ENCODE results near the gene TJP3. TPM values are rescaled to one million over a fixed set of nuclear protein-coding genes. Genes with fewer than 3 reads are reported as not detected.

Gene TJP3, protein sequence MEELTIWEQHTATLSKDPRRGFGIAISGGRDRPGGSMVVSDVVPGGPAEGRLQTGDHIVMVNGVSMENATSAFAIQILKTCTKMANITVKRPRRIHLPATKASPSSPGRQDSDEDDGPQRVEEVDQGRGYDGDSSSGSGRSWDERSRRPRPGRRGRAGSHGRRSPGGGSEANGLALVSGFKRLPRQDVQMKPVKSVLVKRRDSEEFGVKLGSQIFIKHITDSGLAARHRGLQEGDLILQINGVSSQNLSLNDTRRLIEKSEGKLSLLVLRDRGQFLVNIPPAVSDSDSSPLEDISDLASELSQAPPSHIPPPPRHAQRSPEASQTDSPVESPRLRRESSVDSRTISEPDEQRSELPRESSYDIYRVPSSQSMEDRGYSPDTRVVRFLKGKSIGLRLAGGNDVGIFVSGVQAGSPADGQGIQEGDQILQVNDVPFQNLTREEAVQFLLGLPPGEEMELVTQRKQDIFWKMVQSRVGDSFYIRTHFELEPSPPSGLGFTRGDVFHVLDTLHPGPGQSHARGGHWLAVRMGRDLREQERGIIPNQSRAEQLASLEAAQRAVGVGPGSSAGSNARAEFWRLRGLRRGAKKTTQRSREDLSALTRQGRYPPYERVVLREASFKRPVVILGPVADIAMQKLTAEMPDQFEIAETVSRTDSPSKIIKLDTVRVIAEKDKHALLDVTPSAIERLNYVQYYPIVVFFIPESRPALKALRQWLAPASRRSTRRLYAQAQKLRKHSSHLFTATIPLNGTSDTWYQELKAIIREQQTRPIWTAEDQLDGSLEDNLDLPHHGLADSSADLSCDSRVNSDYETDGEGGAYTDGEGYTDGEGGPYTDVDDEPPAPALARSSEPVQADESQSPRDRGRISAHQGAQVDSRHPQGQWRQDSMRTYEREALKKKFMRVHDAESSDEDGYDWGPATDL
- total RNA-seq: 1.4 TPM
- 3.3 TPM for polyA plus RNA-seq
- long read RNA-seq, donor 1: 0 reads
- long read RNA-seq, donor 2: 0 reads
- long read RNA-seq, donor 3: 0 reads
- long read RNA-seq, donor 4, partial matches to known transcripts: 9 of 9 reads
- long read RNA-seq, donor 4, other reads (novel, unspliced or antisense): 0 of 9 reads
- long read RNA-seq, donor 5, partial matches to known transcripts: 0 of 2 reads
- long read RNA-seq, donor 5, other reads (novel, unspliced or antisense): 0 of 2 reads
- long read RNA-seq, donor 6, partial matches to known transcripts: 6 of 13 reads
- long read RNA-seq, donor 6, other reads (novel, unspliced or antisense): 7 of 13 reads
- long read RNA-seq, donor 7: 0 reads
- long read RNA-seq, donor 8: 0 reads
- long read RNA-seq, donor 9: 0 reads
- long read RNA-seq, donor 10: 0 reads

DNA sequence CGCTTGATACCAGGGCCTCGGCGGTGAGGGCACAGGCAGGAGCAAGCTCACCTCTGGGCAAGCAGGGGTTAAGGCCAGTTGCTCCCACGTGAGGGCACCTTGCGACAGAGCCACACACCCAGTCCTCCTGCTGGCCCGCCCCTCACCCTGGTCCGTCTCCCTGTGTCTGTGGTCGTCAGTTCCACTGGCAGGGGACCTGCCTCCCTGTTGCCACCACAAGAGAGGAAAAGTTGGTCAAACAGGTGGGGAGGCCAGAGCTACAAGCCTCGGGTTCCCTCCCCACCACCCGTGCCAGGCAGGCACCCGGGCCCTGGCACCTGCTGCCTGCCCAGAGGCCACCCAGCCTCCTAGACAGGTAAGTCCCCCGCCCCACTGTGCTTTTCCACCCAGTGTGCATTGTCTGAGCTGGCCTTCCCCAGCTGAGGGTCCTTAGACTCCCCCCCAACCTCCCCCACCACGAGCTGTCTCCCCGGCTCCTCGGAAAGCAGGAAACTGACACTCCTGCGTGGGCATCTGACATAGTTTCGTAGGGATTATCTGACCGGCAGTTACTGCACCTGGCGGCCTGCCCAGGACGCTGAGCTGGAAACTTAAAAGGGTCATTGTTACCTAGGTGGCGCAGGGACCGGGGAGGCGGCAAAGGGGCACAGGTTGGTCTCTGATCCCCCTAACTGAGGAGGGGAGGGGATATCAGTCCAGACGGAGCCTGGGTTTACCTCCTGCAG lies at the start of gene TJP3:
Gene TJP3, plus strand, starts transcription at position 178 of the 725 bp plus-strand sequence. CDS start 20,049 bp downstream, outside the sequence.
- DNase-seq (ENCODE audit: low read depth in 6 of 9, low spot score in 9 of 9): no peak
- WGBS: 32% methylated on average over 24 of the region's 24 CpGs
- H3K4me3 ChIP-seq (ENCODE audit: low read length in 2 of 2): no peak within 1 kb of the TSS
- peaks cover 0 to 2% of the 10 kb centered on the region in 2 donors for H3K4me1 ChIP-seq (ENCODE audit: control insufficient read depth in 2 of 2, insufficient read depth in 2 of 2, low read length in 2 of 2)
- no peaks in the 10 kb centered on the region for H3K36me3 ChIP-seq (ENCODE audit: control insufficient read depth in 2 of 2, insufficient read depth in 2 of 2, low read length in 1 of 2)
- no peaks in the 10 kb centered on the region for H3K9me3 ChIP-seq (ENCODE audit: control insufficient read depth in 2 of 2, insufficient read depth in 1 of 2, low read length in 1 of 2)
- H3K27ac ChIP-seq (ENCODE audit: low read depth in 1 of 2, low read length in 1 of 2): no peak within 1 kb of the TSS
- H3K27me3 ChIP-seq (ENCODE audit: control insufficient read depth in 2 of 2, insufficient read depth in 1 of 2, low read length in 1 of 2): peaks cover 0 to 49% of the 10 kb centered on the region in 2 donors

DNA sequence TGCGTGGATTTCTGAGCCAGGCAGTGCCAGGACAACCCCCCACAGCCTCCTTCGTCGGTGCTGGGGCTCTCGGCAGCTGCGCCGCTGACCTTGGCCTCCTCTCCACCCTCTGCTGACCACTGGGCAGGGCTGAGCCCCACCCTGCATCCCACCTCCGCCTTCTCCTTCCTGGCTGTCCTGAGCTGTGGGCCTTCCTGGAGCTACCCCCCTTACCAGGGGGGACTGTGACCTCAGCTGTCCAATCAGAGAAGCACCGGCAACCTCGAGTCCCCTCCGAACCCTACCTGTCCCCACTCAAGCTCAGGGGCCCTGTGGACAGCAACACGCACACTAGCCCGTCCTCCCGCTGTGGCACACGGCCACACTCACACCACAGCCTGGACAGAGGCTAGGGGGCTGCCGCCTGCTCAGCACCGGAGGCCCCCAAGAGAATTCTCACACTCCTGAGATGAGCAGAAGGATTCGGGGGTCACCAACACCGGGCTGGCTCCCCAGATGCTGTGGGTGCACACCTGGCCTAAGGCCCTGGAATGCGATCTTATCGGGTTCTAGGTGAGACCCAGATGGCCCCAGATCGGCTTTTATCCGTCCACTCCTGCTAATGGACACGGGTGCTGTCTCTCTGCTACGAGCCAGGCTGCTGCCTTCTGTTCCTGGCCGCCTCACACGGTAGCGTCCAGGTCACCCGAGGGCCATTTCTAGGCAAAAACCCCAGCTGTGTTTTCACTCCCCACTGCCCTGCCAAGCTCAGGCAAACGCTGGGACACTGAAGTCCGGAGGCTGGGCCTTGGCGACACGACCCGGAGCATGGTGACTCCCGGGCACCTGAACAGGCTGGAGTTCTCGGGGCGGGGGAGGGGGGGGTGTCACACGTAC lies 49.1 kb upstream of the TJP3 start:
- Histone ChIP-seq H3K27ac (ENCODE audit: low read depth in 1 of 2, low read length in 1 of 2) (no peak overlapping the region), H3K4me3 (ENCODE audit: low read length in 2 of 2) (no peak overlapping the region), H3K36me3 (ENCODE audit: control insufficient read depth in 2 of 2, insufficient read depth in 2 of 2, low read length in 1 of 2) (peaks cover 12 to 65% of the 10 kb centered on the region in 2 donors), H3K27me3 (ENCODE audit: control insufficient read depth in 2 of 2, insufficient read depth in 1 of 2, low read length in 1 of 2) (no peaks in the 10 kb centered on the region), H3K9me3 (ENCODE audit: control insufficient read depth in 2 of 2, insufficient read depth in 1 of 2, low read length in 1 of 2) (peaks cover 0 to 3% of the 10 kb centered on the region in 2 donors), H3K4me1 (ENCODE audit: control insufficient read depth in 2 of 2, insufficient read depth in 2 of 2, low read length in 2 of 2) (no peaks in the 10 kb centered on the region)
- no peak for DNase-seq (ENCODE audit: low read depth in 6 of 9, low spot score in 9 of 9)
- WGBS: 98% methylated on average over 37 of the region's 37 CpGs

DNA sequence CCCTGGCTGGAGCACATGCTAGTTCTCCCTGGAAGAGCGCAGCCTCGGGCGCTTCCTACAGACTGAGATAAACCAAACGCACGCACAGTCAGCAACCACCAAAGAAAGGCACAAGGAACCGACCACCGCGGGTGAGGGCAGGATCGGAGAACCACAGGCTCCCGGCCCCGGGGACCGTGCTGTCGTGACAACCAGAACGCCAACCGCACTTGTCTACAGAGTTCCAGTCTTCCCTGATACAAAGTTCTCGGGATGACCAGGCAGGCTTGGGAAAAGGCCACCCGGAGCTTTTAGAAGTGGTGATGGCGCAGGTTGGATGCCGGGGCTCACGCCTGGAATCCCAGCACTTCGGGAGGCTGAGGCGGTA lies 48.5 kb upstream of the TJP3 start:
- H3K9me3 ChIP-seq (ENCODE audit: control insufficient read depth in 2 of 2, insufficient read depth in 1 of 2, low read length in 1 of 2): peaks cover 0 to 3% of the 10 kb centered on the region in 2 donors
- no peaks in the 10 kb centered on the region for H3K27me3 ChIP-seq (ENCODE audit: control insufficient read depth in 2 of 2, insufficient read depth in 1 of 2, low read length in 1 of 2)
- no peak overlapping the region for H3K4me3 ChIP-seq (ENCODE audit: low read length in 2 of 2)
- no peak for DNase-seq (ENCODE audit: low read depth in 6 of 9, low spot score in 9 of 9)
- 94% methylated on average over 22 of the region's 22 CpGs for WGBS
- H3K27ac ChIP-seq (ENCODE audit: low read depth in 1 of 2, low read length in 1 of 2): no peak overlapping the region
- H3K36me3 ChIP-seq (ENCODE audit: control insufficient read depth in 2 of 2, insufficient read depth in 2 of 2, low read length in 1 of 2): peaks cover 18 to 71% of the 10 kb centered on the region in 2 donors
- H3K4me1 ChIP-seq (ENCODE audit: control insufficient read depth in 2 of 2, insufficient read depth in 2 of 2, low read length in 2 of 2): no peaks in the 10 kb centered on the region

DNA sequence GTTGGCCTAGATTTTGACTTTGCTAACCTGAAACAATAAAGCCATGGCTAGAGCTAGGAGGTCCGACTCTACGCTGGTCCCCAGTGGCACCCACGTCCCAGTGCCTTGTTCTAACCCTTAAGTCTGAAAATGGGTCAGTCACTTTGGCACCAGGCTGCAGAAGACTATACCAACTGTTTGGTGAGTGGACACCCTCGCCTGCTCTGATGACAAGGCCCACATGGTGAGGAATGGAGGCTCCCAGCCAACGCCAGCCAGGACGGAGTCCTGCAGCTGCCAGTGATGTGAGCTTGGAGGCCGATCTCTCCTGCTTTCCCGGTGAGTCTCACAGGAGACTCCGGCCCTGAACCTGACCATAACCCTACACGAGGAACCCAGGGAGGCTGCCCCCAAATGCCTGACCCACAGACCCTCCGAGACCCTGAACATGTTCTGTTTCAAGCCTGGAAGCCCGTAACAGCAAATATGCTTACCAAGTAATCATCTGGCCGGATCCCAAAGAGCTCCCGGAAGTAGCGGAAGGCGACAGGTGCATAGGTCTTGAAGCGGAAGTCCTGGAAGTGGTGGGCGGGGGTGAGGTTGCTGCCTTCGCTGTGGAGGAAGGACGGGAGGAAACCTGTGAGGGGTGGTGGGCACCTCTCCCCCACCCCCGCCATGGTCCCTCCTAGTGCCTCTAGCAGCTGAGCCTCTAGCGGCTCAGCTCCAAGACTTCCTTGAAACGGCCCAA lies 47.5 kb upstream of the TJP3 start:
- Histone ChIP-seq H3K36me3 (ENCODE audit: control insufficient read depth in 2 of 2, insufficient read depth in 2 of 2, low read length in 1 of 2) (peaks cover 22 to 69% of the 10 kb centered on the region in 2 donors), H3K4me1 (ENCODE audit: control insufficient read depth in 2 of 2, insufficient read depth in 2 of 2, low read length in 2 of 2) (no peaks in the 10 kb centered on the region), H3K27me3 (ENCODE audit: control insufficient read depth in 2 of 2, insufficient read depth in 1 of 2, low read length in 1 of 2) (no peaks in the 10 kb centered on the region)

DNA sequence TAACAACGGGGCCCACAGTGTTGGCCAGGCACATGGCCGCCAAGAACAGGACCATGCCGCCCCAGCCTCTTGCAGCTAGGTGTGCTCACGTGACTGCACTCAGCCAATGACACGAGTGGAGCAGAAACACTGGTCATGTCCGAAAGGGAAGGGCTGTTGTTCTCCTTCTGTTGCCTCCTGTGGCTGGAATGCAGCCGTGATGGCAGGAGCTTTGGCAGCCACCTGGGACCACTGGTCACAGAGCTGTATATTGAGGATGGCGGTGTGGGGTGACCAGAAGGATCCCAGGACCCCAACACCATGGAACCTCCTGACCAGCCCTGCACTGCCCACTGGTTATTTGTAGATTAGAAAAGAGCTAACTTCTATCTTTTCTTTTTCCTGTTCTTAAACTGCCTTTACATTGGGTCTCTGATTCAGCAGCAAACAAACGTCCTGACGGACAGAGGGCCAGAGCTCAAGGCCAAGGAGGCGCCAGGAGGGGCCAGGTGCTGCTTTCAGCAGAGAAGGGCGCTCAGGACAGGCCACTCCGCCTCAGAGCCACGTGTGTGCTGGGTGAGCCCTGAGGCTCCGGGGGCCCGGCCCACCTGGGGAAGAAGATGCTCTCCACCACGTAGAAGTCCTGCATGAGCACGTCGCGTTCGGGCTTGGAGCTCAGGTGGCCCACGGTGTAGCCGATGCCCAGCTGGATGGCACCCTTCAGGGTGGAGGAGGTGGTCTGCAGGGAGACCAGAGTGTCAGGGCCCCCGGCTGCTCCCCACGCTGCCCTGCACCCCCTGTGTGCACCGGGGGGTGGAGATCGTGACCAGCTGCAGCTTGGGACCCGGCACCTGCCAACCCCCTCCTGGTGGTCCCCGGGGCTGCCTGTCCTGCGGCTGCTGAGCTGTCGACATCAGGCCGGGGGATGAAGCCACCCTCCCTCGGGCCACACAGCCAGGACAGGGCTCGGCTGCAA lies 46.6 kb upstream of the TJP3 start:
- Histone ChIP-seq H3K27me3 (ENCODE audit: control insufficient read depth in 2 of 2, insufficient read depth in 1 of 2, low read length in 1 of 2) (no peaks in the 10 kb centered on the region), H3K4me3 (ENCODE audit: low read length in 2 of 2) (no peak overlapping the region), H3K27ac (ENCODE audit: low read depth in 1 of 2, low read length in 1 of 2) (no peak overlapping the region), H3K9me3 (ENCODE audit: control insufficient read depth in 2 of 2, insufficient read depth in 1 of 2, low read length in 1 of 2) (peaks cover 0 to 3% of the 10 kb centered on the region in 2 donors), H3K36me3 (ENCODE audit: control insufficient read depth in 2 of 2, insufficient read depth in 2 of 2, low read length in 1 of 2) (peaks cover 22 to 65% of the 10 kb centered on the region in 2 donors), H3K4me1 (ENCODE audit: control insufficient read depth in 2 of 2, insufficient read depth in 2 of 2, low read length in 2 of 2) (no peaks in the 10 kb centered on the region)
- DNase-seq (ENCODE audit: low read depth in 6 of 9, low spot score in 9 of 9): no peak
- WGBS: 98% methylated on average over 34 of the region's 34 CpGs

More for the DNA sequence above, 47.5 kb upstream of the TJP3 start:
- WGBS: 92% methylated on average over 23 of the region's 23 CpGs
- Histone ChIP-seq H3K4me3 (ENCODE audit: low read length in 2 of 2) (no peak overlapping the region), H3K27ac (ENCODE audit: low read depth in 1 of 2, low read length in 1 of 2) (no peak overlapping the region), H3K9me3 (ENCODE audit: control insufficient read depth in 2 of 2, insufficient read depth in 1 of 2, low read length in 1 of 2) (peaks cover 0 to 3% of the 10 kb centered on the region in 2 donors)
- no peak for DNase-seq (ENCODE audit: low read depth in 6 of 9, low spot score in 9 of 9)

DNA sequence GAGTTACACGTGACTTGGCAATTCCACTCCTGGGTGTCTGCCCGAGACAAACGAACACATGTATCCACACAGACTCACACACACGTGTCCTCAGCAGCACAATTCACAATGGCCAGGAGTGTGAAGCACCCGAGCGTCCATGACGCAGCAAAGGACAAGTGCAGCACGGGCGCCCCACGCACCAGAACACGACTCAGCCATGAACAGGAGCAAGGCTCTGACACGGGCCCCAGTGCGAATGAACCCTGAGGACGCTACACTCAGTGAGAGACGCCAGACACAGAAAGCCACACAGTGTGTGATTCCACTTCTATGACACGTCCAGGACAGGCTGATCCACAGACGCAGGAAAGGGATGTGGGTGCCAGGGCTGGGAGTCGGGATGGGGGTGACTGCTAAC lies 44.3 kb upstream of the TJP3 start:
- Histone ChIP-seq H3K4me3 (ENCODE audit: low read length in 2 of 2) (no peak overlapping the region), H3K27me3 (ENCODE audit: control insufficient read depth in 2 of 2, insufficient read depth in 1 of 2, low read length in 1 of 2) (no peaks in the 10 kb centered on the region), H3K27ac (ENCODE audit: low read depth in 1 of 2, low read length in 1 of 2) (no peak overlapping the region), H3K9me3 (ENCODE audit: control insufficient read depth in 2 of 2, insufficient read depth in 1 of 2, low read length in 1 of 2) (peaks cover 0 to 6% of the 10 kb centered on the region in 2 donors), H3K36me3 (ENCODE audit: control insufficient read depth in 2 of 2, insufficient read depth in 2 of 2, low read length in 1 of 2) (peaks cover 19 to 47% of the 10 kb centered on the region in 2 donors), H3K4me1 (ENCODE audit: control insufficient read depth in 2 of 2, insufficient read depth in 2 of 2, low read length in 2 of 2) (no peaks in the 10 kb centered on the region)
- 98% methylated on average over 18 of the region's 18 CpGs for WGBS
- DNase-seq (ENCODE audit: low read depth in 6 of 9, low spot score in 9 of 9): no peak

Measured in thymus (tissue), 14 donors.